Fibroblast of the conjunctiva (primary cell): ENCODE measurements around the gene ZNF777.
"Not testable (repeated sequence)": the region's sequence is repeated elsewhere in the genome, so short reads cannot be mapped to it uniquely, and the experiment has no call there.

Experiments
- DNase-seq: peaks from one replicate; pipeline ENCODE4 v3.0.0-alpha.2; 2010; ENCODE audit warnings: low read depth

ZNF777 gene

DNA sequence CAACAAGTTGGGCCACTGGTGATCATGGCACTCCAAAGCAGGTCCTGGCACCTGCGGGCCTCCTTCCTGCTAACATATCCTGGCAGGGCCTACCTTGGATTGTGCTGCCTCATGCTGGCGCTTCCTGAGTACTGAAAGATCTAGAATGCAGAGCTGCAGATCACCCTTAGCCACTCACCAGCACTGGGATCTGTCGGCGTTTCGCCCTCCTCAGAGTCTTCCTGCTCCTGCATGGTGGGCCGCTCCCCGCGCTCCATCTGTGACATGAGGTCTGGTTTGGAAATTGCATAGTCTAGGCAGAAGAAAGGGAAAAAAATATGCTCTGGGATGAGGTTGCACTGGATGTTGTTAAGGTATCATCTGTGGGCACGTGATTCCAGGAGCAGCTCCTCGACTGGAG is 10.0 kb downstream of the ZNF777 start:
- no peak for DNase-seq

GRCh38 chr7:149449897-149450296 is 11.0 kb downstream of the ZNF777 start:
- DNase-seq = no peak

GRCh38 chr7:149448961-149449360 is 11.9 kb downstream of the ZNF777 start:
- no peak for DNase-seq

- DNase-seq = not testable (repeated sequence)
Observed at GRCh38 chr7:149446026-149446425, 14.8 kb downstream of the ZNF777 start.

DNA sequence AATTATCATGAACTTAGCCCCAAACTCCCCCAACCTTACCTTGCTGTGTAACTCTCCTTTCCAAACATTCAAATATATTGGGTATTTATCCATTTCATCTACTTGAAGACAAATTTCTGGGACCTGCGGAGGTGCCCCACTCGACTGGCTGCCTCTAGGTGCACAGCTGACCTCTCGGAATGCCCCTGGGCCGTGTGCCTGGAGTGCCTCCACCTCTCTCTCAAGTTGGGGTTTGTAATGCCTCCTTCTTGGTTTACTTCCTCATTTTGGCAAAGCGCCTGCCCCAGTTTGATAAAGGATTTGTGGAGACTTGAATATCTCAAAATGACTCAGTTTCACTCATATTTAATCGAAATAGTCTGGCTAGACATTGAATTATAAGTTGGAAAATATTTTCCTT is 16.6 kb downstream of the ZNF777 start:
- DNase-seq = no peak

DNA sequence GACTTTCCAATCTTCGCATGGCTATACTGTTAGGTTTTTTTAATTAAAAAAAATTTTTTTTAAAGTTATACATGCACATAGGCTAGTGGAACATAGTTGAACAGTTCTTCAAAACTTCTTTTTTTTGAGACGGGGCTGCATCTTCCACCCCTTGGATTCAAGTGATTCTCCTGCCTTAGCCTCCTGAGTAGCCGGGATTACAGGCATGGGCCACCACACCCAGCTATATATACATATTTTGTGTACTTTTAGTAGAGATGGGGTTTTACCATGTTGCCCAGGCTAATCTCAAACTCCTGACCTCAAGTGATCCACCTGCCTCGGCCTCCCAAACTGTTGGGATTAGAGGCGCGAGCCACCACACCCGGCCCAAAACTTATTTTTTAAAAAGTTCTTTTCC is 17.3 kb downstream of the ZNF777 start:
- no peak for DNase-seq

DNA sequence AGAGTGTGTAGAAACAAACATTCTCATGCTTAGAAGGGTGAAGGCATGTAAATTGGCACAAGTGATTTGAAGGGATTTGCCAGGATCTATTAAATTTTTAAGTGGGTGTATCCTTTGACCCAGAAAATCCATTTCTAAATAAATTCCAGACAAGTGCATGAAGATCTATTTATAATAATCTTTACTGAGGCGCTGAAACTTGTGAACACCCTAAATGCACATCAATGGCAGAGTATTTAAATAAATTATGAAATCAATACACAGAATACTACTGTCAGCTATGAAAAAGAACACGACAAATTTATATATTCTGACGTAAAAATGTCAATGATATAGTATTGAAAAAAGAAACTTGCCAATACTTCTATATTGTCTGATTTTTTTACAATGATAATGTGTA is 17.9 kb downstream of the ZNF777 start:
- no peak for DNase-seq

- no peak for DNase-seq
Observed at GRCh38 chr7:149440222-149440621, 20.6 kb downstream of the ZNF777 start.

DNA sequence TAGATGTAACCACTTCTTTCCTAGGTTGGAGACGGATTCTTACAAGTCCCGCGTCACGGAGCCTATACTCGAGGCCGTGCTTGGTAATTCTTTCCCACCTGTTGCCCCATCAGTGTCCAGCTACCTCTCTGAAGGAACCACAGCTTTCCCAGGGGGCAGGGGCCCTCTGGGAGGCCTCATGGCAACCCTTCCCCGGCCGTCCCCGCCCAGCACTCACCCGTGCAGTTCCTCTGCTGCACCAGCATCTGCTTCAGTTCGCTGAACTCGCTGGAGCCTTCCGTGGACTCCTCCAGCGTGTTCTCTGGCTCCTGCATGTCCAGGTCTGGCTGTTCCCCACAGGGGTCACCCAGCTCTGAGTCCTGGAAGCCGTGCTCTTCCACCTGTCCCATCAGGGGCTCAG is 24.5 kb downstream of the ZNF777 start:
- no peak for DNase-seq

- no peak for DNase-seq
Observed at GRCh38 chr7:149433124-149433523, 27.7 kb downstream of the ZNF777 start.

DNA sequence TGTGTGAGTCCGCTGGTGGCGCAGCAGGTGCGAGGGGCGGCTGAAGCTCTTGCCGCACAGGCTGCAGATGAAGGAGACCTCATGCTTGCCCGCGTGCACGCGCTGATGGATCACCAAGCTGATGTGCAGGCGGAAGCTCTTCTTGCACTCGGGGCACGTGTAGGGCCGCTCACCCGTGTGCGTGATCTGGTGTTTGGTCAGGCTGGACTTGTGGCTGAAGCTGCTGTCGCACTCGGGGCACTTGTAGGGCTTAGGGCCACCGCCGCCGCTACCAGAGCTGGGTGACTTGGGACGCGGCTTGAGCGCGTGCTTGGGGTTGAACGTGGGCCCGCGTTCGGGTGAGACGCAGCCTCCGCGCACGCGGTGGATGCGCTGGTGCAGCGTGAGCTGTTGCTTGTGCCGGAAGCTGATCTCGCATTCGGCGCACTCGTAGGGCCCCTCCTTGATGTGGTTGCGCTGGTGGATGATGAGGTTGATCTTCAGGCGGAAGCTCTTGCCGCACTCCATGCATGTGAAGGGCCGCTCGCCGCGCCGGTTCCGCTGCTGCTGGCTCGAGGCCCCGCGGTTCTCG is 28.7 kb downstream of the ZNF777 start:
- DNase-seq = no peak

GRCh38 chr7:149431486-149432120 is 29.3 kb downstream of the ZNF777 start:
- DNase-seq = no peak

- no peak for DNase-seq
Observed at GRCh38 chr7:149430192-149430591, 30.7 kb downstream of the ZNF777 start.

- DNase-seq = no peak
Observed at GRCh38 chr7:149427893-149428292, 33.0 kb downstream of the ZNF777 start.

DNA sequence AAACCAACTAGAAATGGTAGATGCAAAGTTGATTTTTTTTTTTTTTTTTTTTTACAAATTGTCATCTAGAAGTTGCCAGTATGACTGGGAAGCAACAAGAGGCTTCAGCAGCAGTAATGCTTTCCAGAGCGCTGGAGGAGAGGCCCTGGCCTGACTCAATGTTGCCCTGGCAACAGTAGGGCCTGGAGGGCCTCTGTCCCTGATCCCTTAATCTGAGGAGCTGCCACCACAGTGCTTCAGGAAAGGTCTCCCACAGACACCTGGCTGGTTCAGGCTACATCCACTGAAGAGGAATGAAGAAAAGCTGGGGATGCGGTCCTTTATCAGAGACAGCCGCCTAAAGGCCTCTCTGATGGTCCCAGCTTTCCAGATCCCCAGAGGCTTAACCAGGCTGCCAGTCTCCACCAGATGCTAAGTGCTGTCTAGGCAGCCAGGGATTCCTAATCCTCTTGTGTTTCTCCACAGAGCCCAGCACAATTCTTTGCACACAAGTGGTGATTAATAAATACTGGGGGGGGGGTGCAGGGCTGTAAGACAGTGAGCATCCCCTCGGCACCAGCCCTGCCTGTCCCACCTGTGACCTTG is 33.7 kb downstream of the ZNF777 start:
- DNase-seq = no peak

DNA sequence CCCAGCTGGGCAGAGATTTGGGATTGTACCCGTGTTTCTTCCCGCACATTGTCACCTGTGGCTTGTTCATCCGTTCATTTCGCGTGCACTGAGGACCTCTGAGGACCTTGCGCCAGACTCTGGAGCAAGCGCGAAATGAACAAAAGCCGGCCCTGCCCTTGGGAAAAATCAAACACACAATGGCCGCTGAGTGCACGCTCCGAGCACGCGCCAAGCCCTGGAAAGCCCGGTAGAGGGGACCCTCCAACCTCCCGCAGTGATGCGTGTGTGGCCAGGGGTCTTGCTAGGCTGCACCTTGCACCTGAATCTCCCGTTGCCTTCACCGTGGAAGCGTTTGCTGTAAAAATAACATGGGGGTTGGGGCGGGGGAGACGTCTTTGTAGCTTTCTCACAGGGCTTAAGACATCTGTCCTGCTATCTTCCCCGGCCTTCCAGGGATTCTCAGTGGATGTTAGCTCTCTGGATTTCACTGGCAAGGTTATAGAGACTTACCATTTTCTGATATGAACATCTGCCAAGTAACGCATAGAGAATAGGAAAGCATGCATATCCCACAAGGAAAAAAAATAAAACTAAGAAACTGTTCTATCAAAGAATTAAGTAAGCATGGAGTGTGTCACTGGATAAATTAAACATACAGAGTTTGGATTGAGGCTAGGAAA is 37.3 kb downstream of the ZNF777 start:
- DNase-seq = no peak

DNA sequence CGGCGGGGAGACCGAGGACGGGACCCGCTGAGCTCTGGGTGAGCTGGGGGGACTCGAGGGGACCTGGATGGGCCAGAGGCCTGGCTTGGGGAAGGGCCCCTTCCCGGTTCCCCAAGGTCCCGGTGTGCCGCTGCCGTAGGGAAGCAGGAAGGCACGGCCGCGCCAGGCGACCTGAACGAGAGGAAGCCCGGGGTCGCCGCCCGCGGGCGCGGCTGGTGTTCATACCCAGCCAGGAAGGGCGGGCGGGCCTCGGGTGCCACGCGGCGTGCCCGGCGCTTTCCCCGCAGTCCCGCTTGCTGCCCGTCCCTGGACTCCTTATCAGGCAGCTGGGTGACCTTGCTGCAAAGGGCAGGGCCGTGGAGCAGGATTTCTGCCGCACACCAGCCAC is 38.0 kb downstream of the ZNF777 start:
- DNase-seq = no peak

- peak; percentile 26 for DNase-seq
Observed at GRCh38 chr7:149422162-149422913, 38.5 kb downstream of the ZNF777 start.

GRCh38 chr7:149420006-149420405 is 40.9 kb downstream of the ZNF777 start:
- DNase-seq = no peak

GRCh38 chr7:149415391-149416071 is 45.3 kb downstream of the ZNF777 start:
- DNase-seq = peak; percentile 21

DNA sequence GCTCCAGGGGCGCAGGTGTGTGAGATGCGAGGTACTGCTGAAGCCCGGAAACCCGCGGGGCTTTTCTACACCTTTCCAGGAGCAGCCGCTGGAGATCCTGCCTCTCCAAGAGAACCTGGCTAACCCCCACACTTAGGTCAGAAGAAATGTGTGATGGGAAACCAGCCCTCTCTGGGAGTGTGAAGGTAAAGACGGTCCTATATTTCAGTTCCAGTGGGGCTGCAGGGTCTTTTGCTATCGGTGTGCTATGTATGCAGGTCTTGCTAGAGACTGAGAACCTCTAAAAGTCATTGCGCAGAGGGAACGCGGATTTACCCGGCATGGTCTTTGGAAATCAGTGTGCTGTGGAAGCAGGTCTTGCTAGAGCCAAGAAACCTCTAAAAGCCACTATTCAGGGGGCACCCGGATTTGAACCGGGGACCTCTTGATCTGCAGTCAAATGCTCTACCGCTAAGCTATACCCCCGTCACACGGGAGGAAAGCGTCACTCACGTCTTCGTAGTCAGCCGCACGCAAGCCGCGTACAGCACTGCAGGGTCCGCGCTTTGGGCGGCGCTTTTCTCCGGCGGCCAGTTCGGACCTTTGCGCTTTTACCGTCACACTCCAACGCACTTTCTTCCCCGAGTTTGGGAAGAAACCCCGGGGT is 46.0 kb downstream of the ZNF777 start:
- DNase-seq = peak; percentile 79

GRCh38 chr7:149414171-149414570 is 46.7 kb downstream of the ZNF777 start:
- no peak for DNase-seq
